ENCODE results near the gene KIF25. TPM values are rescaled to one million over a fixed set of nuclear protein-coding genes. Genes with fewer than 3 reads are reported as not detected.

Gene KIF25
- total RNA-seq, 1 experiment from 2014 or later, result 0.59 TPM

DNA sequence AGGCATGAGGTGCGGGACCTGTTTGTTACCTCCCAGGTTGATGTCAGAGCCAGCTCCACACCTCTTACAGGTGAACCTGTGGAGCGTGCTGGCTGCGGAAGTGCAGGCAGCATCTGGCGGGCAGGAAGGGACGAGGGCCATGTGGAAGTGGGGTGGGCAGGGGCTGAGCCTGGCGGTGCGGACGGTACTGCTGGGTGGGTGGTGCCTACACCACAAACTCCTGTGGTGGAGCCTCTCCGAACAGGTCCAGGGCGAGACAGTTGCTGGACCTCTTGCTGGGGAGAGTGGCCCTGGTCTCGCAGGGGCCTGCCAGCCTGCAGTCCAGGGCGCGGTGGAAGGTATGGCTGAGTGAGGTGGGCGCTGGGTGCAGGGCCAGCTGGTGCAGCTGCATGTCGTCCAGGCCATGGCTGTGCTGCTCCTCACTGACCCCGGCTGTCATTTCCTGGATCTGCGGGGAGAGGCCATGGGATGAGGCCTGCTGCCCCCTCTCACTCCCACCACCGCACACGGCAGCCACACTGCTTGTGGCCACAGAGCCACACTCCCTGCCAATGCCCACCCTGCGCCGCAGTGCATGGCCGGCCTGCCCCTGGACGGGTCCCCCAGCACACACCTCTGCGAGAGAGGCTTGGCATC lies 59.5 kb downstream of the KIF25 start:
- no peak overlapping the region for H2BK5ac ChIP-seq (ENCODE audit: insufficient read length, low read length)
- Mint-ChIP-seq H3K27ac (peak overlapping the region in 1 of 3 experiments; percentile 85; a peak in 2 of 7 replicates), H3K4me1 (peaks cover 0 to 2% of the 10 kb centered on the region in 2 experiments; a peak in 1 of 4 replicates), H3K9me3 (no peaks in the 10 kb centered on the region), H3K27me3 (ENCODE audit: low read depth) (no peaks in the 10 kb centered on the region; the same call in 1 of the 2 replicates), H3K4me3 (no peak overlapping the region), H3K36me3 (ENCODE audit: insufficient read depth in 1 of 3, low read depth in 3 of 3) (no peaks in the 10 kb centered on the region; a peak in 1 of 7 replicates)
- H2BK15ac ChIP-seq (ENCODE audit: low read depth, low read length), result no peak overlapping the region
- H2BK120ac ChIP-seq (ENCODE audit: low read depth, low read length, poor library complexity, severe bottlenecking), result no peak overlapping the region
- no peak overlapping the region for H3K56ac ChIP-seq (ENCODE audit: insufficient read length, low read depth, low read length)
- H3K79me1 ChIP-seq (ENCODE audit: insufficient read depth, low read depth, low read length, poor library complexity, severe bottlenecking), result no peaks in the 10 kb centered on the region
- TF ChIP-seq, protein P1, sequence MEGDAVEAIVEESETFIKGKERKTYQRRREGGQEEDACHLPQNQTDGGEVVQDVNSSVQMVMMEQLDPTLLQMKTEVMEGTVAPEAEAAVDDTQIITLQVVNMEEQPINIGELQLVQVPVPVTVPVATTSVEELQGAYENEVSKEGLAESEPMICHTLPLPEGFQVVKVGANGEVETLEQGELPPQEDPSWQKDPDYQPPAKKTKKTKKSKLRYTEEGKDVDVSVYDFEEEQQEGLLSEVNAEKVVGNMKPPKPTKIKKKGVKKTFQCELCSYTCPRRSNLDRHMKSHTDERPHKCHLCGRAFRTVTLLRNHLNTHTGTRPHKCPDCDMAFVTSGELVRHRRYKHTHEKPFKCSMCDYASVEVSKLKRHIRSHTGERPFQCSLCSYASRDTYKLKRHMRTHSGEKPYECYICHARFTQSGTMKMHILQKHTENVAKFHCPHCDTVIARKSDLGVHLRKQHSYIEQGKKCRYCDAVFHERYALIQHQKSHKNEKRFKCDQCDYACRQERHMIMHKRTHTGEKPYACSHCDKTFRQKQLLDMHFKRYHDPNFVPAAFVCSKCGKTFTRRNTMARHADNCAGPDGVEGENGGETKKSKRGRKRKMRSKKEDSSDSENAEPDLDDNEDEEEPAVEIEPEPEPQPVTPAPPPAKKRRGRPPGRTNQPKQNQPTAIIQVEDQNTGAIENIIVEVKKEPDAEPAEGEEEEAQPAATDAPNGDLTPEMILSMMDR (conservative IDR thresholded peaks at IDR 0.05), result no peak
- no peak overlapping the region for H4K8ac ChIP-seq (replicated peaks; ENCODE audit: insufficient read length, low read depth, low read length)
- H3K9me3 ChIP-seq (ENCODE audit: control insufficient read depth, low read depth, low read length), result no peaks in the 10 kb centered on the region
- H3K4ac ChIP-seq (ENCODE audit: low read depth, low read length), result no peak overlapping the region
- H3K4me2 ChIP-seq (ENCODE audit: insufficient read depth, insufficient read length, low read length), result no peak overlapping the region
- H2AFZ ChIP-seq (ENCODE audit: low read length), result no peak overlapping the region
- H3K23me2 ChIP-seq (ENCODE audit: insufficient read length, low read depth, low read length, poor library complexity, severe bottlenecking), result no peaks in the 10 kb centered on the region
- H2AK5ac ChIP-seq (ENCODE audit: insufficient read length, low read length), result no peak overlapping the region
- no peak overlapping the region for H3K18ac ChIP-seq (ENCODE audit: insufficient read length, low read depth, low read length)
- no peak overlapping the region for H4K5ac ChIP-seq (ENCODE audit: insufficient read length, low read depth, low read length)
- no peaks in the 10 kb centered on the region for H3K27me3 ChIP-seq (ENCODE audit: insufficient read depth, low read length)
- H4K91ac ChIP-seq (ENCODE audit: insufficient read length, low read depth, low read length), result no peak overlapping the region
- peaks cover 1% of the 10 kb centered on the region for H4K20me1 ChIP-seq (ENCODE audit: control insufficient read depth, insufficient read depth, insufficient read length)
- no peak overlapping the region for H2BK20ac ChIP-seq (ENCODE audit: low read depth, low read length, poor library complexity, severe bottlenecking)
- H3K23ac ChIP-seq (ENCODE audit: insufficient read length, low read depth, low read length), result no peak overlapping the region
- no peak overlapping the region for H3K14ac ChIP-seq (ENCODE audit: insufficient read depth, low read length)
- H3K4me1 ChIP-seq (ENCODE audit: insufficient read depth, low read length), result no peaks in the 10 kb centered on the region
- H2BK12ac ChIP-seq (ENCODE audit: insufficient read length, low read depth, low read length), result no peak overlapping the region
- no CpG with 5 or more reads among the region's 24 CpGs for WGBS (ENCODE audit: extremely low coverage, insufficient read length, low lambda C conversion rate)
- H3K27ac ChIP-seq (ENCODE audit: insufficient read length, low read depth, low read length), result no peak overlapping the region
- H3K79me2 ChIP-seq (ENCODE audit: insufficient read depth, low read length), result no peaks in the 10 kb centered on the region
- DNase-seq, result no peak
- H3K9ac ChIP-seq (ENCODE audit: extremely low read depth, insufficient read length, low read length), result no peak overlapping the region
- H3T11ph ChIP-seq (ENCODE audit: low read length), result no peak overlapping the region

Measured in H9 (cell line).